GM12873 (cell line): ENCODE data around the gene PLXNB2.

Experiments
- CTCF ChIP-seq: IDR thresholded peaks from 2 replicates; pipeline ENCODE4 v1.5.1; 2012; ENCODE audit warnings: low read depth, mild to moderate bottlenecking, moderate library complexity, low read length, control low read depth; ENCODE audit not compliant: insufficient read depth; ENCODE audit errors: missing control alignments

The PLXNB2 gene

GRCh38 chr22:50258361-50259292 lies 48.8 kb downstream of the PLXNB2 start:
- TF ChIP-seq CTCF: no peak

- no peak for TF ChIP-seq CTCF
Observed at GRCh38 chr22:50257451-50258360, 49.7 kb downstream of the PLXNB2 start.

GRCh38 chr22:50257041-50257440 lies 50.4 kb downstream of the PLXNB2 start:
- TF ChIP-seq CTCF: no peak

DNA sequence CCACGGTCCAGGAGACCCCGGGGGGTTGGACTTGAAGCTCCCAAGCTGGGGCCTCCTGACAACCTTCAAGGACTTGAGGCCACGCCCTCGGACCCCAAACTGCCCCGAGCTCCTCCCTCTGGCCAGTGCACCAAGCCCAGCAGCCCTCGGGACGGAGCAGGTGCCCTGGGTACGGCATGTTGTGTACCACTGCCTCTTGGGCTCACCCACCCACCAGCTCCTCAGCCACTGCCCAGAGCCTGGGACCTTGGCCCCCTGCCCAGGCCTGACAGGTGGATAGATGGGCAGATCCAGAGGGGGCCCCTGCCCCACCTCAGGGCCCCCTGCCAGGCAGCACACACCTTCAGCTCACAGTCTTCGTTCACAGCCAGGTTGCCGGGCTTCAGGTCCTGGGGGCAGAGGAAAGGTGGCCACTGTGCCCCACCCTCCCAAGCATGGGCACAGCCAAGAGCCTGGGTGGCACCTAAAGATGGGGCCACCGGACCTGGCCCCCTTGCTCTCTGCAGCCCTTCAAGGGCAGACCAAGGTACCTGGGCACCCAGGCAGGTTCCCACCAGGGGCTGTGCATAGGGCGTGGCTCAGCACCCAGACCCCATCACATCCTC lies 51.1 kb downstream of the PLXNB2 start:
- TF ChIP-seq CTCF: no peak

- no peak for TF ChIP-seq CTCF
Observed at GRCh38 chr22:50255607-50256006, 51.8 kb downstream of the PLXNB2 start.

- TF ChIP-seq CTCF: no peak
Observed at GRCh38 chr22:50255099-50255498, 52.3 kb downstream of the PLXNB2 start.
